Endothelial cell of umbilical vein (primary cell): ENCODE measurements around the gene NDST3. TPM values are rescaled to one million over a fixed set of nuclear protein-coding genes. Genes with fewer than 3 reads are reported as not detected.

Source experiments
- BruUV-seq: library from RNA; stranded (reverse); fragments of 400-500 nt; replicated peaks from 2 replicates; lab custom pipeline; 2021; lab: Mats Ljungman, UMichigan
- CTCF ChIA-PET: fragments of 300-600, 350-600 bp; sonication (Branson Sonifier 250); formaldehyde crosslinking; loops from one replicate; lab custom pipeline; 2021; ENCODE audit warnings: antibody characterized with exemption, inconsistent platforms; lab: Charles Lee
- POLR2A ChIA-PET: fragments of 300-600, 350-600 bp; sonication (Branson Sonifier 250); formaldehyde crosslinking; loops from one replicate; lab custom pipeline; 2021; ENCODE audit warnings: antibody characterized with exemption, inconsistent platforms; lab: Charles Lee
- DNase-seq: peaks from one replicate; pipeline ENCODE4 v3.0.0-alpha.2; 2011; ENCODE audit warnings: low read depth, low spot score
- FAIRE-seq: peaks from 2 replicates; lab custom pipeline; 2011; peaks lifted over from hg19 to GRCh38; lab: Jason Lieb, UNC
- H2AFZ ChIP-seq: 2 replicates; pipeline ENCODE4 v1.6.0; 2012; ENCODE audit warnings: low read depth, low read length, control low read depth, inconsistent platforms
- H3K27ac ChIP-seq: 2 replicates; pipeline ENCODE4 v1.5.1; 2011; ENCODE audit warnings: low read depth, mild to moderate bottlenecking, control low read depth, low read length, moderate library complexity; ENCODE audit not compliant: insufficient read depth
- H3K27me3 ChIP-seq, 2 experiments: 2 replicates each; pipeline versions ENCODE4 v1.6.0 to v1.6.1; 2011; ENCODE audit warnings: low read length in 2 of 2, mixed read lengths in 1 of 2; ENCODE audit not compliant: control insufficient read depth in 2 of 2, insufficient read depth in 2 of 2
- H3K36me3 ChIP-seq, 2 experiments: 2 replicates in 1 of 2; 3 replicates in 1 of 2; pipeline ENCODE4 v1.5.1; 2011; ENCODE audit warnings: low read length in 2 of 2, mild to moderate bottlenecking in 1 of 2, moderate library complexity in 1 of 2; ENCODE audit not compliant: control insufficient read depth in 2 of 2, insufficient read depth in 2 of 2; ENCODE audit errors: extremely low read depth in 1 of 2
- H3K4me1 ChIP-seq: 3 replicates; pipeline ENCODE4 v1.5.1; 2011; ENCODE audit warnings: mild to moderate bottlenecking, low read length; ENCODE audit not compliant: control insufficient read depth, insufficient read depth; ENCODE audit errors: extremely low read depth
- H3K4me2 ChIP-seq: 2 replicates; pipeline ENCODE4 v1.6.1; 2011; ENCODE audit warnings: low read length, control low read depth, mixed read lengths; ENCODE audit not compliant: insufficient read depth
- H3K4me3 ChIP-seq, 3 experiments: fragments of 200-600 bp in 1 of 3; sonication (generic), shearing (Covaris generic) in 1 of 3; replicated peaks in 1 of 3; 2 replicates each; pipeline ENCODE4 v1.5.1; 2011 to 2016; ENCODE audit warnings: control low read depth in 3 of 3, low read length in 3 of 3, mild to moderate bottlenecking in 2 of 3, inconsistent platforms in 1 of 3, low read depth in 1 of 3, moderate library complexity in 1 of 3; ENCODE audit not compliant: insufficient read depth in 1 of 3
- H3K79me2 ChIP-seq: 2 replicates; pipeline ENCODE4 v1.6.0; 2012; ENCODE audit warnings: low read length, inconsistent platforms; ENCODE audit not compliant: control insufficient read depth, insufficient read depth
- H3K9ac ChIP-seq: replicated peaks from 2 replicates; pipeline ENCODE3; 2011; ENCODE audit warnings: low read length, control low read depth; ENCODE audit not compliant: insufficient read depth; ENCODE audit errors: extremely low read depth
- H3K9me1 ChIP-seq: replicated peaks from 3 replicates; pipeline ENCODE4 v1.6.0; 2011; ENCODE audit warnings: mild to moderate bottlenecking, low read length; ENCODE audit not compliant: control insufficient read depth, insufficient read depth; ENCODE audit errors: extremely low read depth
- H3K9me3 ChIP-seq: replicated peaks from 2 replicates; pipeline ENCODE4 v1.5.1; 2012; ENCODE audit warnings: low read length, inconsistent platforms; ENCODE audit not compliant: control insufficient read depth, insufficient read depth
- H4K20me1 ChIP-seq: replicated peaks from 2 replicates; pipeline ENCODE3; 2011; ENCODE audit warnings: mild to moderate bottlenecking, low read length; ENCODE audit not compliant: control insufficient read depth, insufficient read depth; ENCODE audit errors: extremely low read depth
- CTCF ChIP-seq, 2 donors: IDR thresholded peaks; 1 replicate in 1 of 2; 2 replicates in 1 of 2; pipeline ENCODE4 v1.5.1; 2011; ENCODE audit warnings: low read length in 2 of 2, mild to moderate bottlenecking in 2 of 2, moderate library complexity in 2 of 2, control low read depth in 1 of 2, inconsistent platforms in 1 of 2, low read depth in 1 of 2; ENCODE audit not compliant: insufficient read depth in 1 of 2; ENCODE audit errors: extremely low read depth in 1 of 2
- EZH2 ChIP-seq: IDR thresholded peaks from 2 replicates; pipeline ENCODE4 v1.6.1; 2012; ENCODE audit warnings: borderline replicate concordance, low read depth, mild to moderate bottlenecking, moderate library complexity, low read length, inconsistent platforms; ENCODE audit not compliant: severe bottlenecking
- FOS ChIP-seq: IDR thresholded peaks from 2 replicates; pipeline ENCODE4 v1.6.1; 2011; ENCODE audit warnings: mild to moderate bottlenecking, low read length, moderate library complexity, borderline replicate concordance; ENCODE audit not compliant: insufficient read depth
- GATA2 ChIP-seq: IDR thresholded peaks from 2 replicates; pipeline ENCODE4 v1.7.0; 2011; ENCODE audit warnings: low read depth, mild to moderate bottlenecking, moderate library complexity, mixed read lengths, low read length; ENCODE audit not compliant: insufficient read length, insufficient read depth
- JUN ChIP-seq: IDR thresholded peaks from 2 replicates; pipeline ENCODE4 v1.6.1; 2011; ENCODE audit warnings: borderline replicate concordance, low read depth; ENCODE audit not compliant: insufficient read length, insufficient read depth
- MAX ChIP-seq: IDR thresholded peaks from 2 replicates; pipeline ENCODE4 v1.6.1; 2011; ENCODE audit not compliant: insufficient read depth, insufficient read length
- MYC ChIP-seq: IDR thresholded peaks from one replicate; pipeline ENCODE4 v1.6.1; 2011; ENCODE audit warnings: mild to moderate bottlenecking, low read depth, low read length
- POLR2A ChIP-seq: IDR thresholded peaks from 2 replicates; pipeline ENCODE4 v1.6.1; 2012; ENCODE audit warnings: low read depth, mild to moderate bottlenecking, control low read depth, low read length
- POLR2AphosphoS5 ChIP-seq: IDR thresholded peaks from 2 replicates; pipeline ENCODE4 v1.6.1; 2012; ENCODE audit warnings: low read depth, mild to moderate bottlenecking, control low read depth, low read length, moderate library complexity; ENCODE audit not compliant: insufficient read depth
- dilution Hi-C: fragments of 300-500 bp; cut with MboI; formaldehyde crosslinking; loops from one replicate; pipeline ENCODE4 v1.15.0; 2019; ENCODE audit warnings: low sequenced_read_pairs; ENCODE audit not compliant: extremely low pct_ligation_motif_present
- intact Hi-C: fragments of 100-400 bp; cut with micrococcal nuclease; formaldehyde crosslinking; loops from one replicate; pipeline ENCODE4 v1.10.0; 2022
- polyA plus RNA-seq, 4 experiments: library from polyadenylated mRNA; depleted of rRNA in 3 of 4; stranded (reverse) in 3 of 4; unstranded in 1 of 4; fragments of >200 nt; gene quantifications; 2 replicates each; pipeline versions ENCODE4 v1.2.1 to v1.2.3, GENCODE V29; 2011 to 2012; ENCODE audit warnings: missing spikeins in 1 of 4
- total RNA-seq: library from RNA; stranded (reverse); gene quantifications from 2 replicates; pipeline ENCODE4 v1.2.3, GENCODE V29; 2021

The NDST3 gene
- total and polyA plus RNA-seq, 2 donors (not counting 3 experiments of a cell fraction or from before 2014, with no cell fraction given): 0.04 TPM; not detected in 1

- no peaks in the 10 kb centered on the region for H3K79me2 ChIP-seq
- POLR2A ChIA-PET: no interaction called here
- FAIRE-seq (no peak), DNase-seq (peak; percentile 23)
- no peak overlapping the region for H2AFZ ChIP-seq
- H3K9me1 ChIP-seq: no peaks in the 10 kb centered on the region
- no peak overlapping the region for H3K4me3 ChIP-seq
- BruUV-seq: no TSS peak
- H3K9ac ChIP-seq: no peak overlapping the region
- no peak overlapping the region for H3K27ac ChIP-seq
- no peaks in the 10 kb centered on the region for H3K27me3 ChIP-seq
- H3K36me3 ChIP-seq: no peaks in the 10 kb centered on the region
- no peak for TF ChIP-seq MYC
- TF ChIP-seq GATA2: no peak
- TF ChIP-seq CTCF (IDR thresholded peaks at IDR 0.05; ENCODE audit: extremely low read depth in 1 of 2, insufficient read depth in 1 of 2, low read depth in 1 of 2, low read length in 2 of 2): no peak
- TF ChIP-seq POLR2AphosphoS5: no peak
- TF ChIP-seq FOS: no peak
- TF ChIP-seq JUN: no peak
- no peak for TF ChIP-seq POLR2A
- TF ChIP-seq EZH2: no peak
- no peak for TF ChIP-seq MAX
- CTCF ChIA-PET: interaction anchor here (1.2 to 2.0 kb wide), 2 partner anchors 26 to 35 kb away, joined by 4 to 11 read pairs; no protein-coding TSS in a partner anchor
- H4K20me1 ChIP-seq: no peaks in the 10 kb centered on the region
- peaks cover 4% of the 10 kb centered on the region for H3K4me1 ChIP-seq
- dilution Hi-C loops (no loop called here), intact Hi-C loops (no loop called here)
- no peaks in the 10 kb centered on the region for H3K9me3 ChIP-seq
- H3K4me2 ChIP-seq: no peak overlapping the region
These were observed 78.9 kb downstream of the NDST3 start for GRCh38 chr4:118113220-118113619.
